NCI-H446 (cell line): ENCODE results near the gene FXYD2.
A peak's percentile ranks its signal among the peaks of the same experiment; 100 is the strongest.

Experiments used
- DNase-seq, 2 experiments: peaks; one replicate each; lab custom pipeline; 2025; lab: John Stamatoyannopoulos, UW

The FXYD2 gene

DNA sequence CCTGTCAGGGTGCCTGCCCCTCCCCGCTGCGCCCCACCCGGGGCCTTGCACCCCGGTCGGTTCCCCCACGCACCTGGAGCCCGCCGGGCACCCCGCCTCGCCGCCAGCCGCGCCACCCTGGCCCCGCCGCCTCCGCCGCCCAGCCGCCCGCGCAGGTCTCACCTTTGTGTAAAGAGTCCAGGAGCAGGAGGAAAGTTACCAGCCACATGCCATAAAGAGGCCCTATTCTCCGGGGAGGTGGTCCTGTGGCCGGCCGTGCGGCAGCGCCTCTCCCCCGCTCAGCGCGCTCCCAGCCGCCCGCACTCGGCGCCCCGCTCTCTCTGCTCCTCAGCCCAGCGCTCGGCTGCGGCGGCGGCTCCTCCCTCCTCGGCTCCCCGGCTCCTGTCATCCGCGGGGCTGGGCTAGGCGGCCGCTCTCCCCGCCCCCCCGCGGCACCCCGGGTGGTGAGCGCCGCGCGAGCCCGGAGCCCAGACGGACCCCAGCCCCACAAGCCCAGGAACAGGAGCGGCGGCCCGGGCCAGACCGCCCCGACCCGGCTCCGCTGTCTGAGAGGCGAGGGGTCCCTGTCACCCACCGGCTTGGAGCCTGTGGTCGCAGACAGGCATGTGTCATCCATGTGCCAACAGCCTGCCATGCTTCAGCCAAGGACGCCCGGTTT, 27.5 kb downstream of the FXYD2 start, which contains the start of gene DSCAML1:
TSS of gene DSCAML1 (minus strand) at position 345 of the 658 bp plus-strand sequence. CDS start at position 208, 137 bp downstream.
- no peak for DNase-seq

DNA sequence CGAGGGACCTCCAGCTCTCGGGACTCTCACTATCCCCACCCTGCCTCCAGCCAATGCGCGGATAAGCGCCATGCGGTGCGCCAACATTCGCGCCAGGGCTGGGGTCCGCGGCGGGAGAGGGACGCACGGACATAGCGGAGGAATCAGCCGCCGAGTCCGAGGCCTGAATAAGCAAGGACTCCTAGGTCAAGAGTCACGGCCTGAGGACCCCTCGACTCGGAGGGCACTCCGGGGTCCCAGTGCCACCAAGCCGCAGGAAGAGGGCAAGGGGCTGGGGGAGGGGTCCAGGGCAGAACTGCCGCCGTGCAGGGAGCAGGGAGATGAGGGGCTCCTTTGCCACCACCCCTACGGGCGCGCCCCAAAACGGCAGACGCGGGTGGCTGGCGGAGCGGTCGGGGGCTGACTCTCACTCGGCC, 28.1 kb downstream of the FXYD2 start:
- DNase-seq = no peak

DNA sequence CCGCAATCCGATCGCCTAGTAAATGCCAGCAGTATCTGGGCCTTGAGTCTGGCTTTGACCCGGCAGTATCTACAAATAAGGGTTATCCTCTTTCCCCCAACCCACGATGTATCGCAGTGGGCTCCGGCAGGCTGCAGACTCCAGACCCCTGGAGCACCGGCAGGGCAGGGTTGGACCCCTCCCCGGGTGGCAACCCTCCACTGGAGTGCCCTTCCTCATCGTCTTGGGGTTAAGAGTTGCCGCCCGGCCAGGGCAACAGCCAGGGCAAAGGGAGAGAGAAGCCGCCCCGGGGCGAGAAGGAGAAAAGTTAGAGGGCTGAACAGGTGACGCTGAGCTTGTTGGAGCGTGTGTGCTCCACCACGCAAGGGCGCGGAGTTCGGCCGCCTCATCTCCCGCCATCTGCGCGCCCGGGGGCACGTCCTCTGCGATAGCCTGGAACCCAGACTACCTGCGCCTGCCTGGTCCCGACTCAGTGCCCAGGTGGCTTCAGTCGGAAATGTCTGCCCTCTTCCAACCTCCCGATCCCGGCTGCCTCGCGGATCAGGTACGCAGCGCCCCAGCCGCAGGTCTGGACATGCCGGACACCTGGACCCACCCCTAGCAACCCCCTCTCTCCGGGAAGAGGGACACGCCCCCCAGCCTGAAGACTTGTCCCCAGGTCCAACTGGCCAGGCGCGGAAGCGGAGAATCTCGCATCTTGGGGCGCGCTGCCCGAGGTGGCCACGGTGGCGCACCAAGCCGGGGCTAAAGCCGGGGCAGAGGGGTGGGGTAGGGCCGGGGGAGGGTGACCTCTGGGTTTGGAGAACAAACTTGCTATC, 28.7 kb downstream of the FXYD2 start:
- DNase-seq = no peak

DNA sequence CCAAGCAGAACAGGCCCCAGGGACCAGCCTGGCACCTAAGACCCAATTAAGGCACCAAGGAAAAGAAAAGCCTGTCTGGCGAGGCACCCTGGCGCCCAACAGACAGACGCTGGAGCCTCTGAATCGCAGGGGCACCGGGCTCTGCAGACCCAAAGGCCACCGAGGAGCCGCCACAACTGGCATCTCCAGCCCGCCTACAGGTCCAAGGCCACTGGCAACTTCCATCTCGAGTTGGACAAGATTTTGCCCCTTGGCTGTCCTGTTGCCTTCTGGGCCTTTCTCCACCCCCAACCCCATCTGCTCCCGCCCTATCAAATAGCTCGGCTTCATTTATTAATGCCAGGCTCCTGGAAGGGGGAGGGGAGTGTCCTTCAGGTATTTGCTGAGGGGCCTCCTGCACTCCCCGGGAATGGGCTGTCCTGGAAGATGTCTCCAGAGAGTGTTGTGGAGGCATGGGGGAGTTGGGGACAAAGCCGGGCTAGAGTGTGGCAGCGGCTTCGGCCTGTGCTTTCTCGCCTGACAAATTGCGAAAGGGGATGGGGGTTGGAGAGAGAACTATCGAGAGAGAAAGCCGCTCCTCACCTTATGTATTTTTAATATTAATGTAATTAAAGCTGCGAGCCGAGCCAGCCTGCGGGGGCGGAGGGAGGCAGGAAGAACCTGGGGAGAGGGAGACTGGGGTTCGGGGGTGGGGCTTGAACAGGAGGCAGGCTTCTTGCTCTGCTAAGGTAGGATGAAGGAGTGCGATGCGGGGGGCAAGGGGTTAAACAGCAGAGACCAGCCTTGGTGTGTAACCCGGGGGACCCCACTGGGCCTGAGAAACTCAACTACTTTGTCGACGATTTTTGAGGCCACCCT, 29.5 kb downstream of the FXYD2 start:
- DNase-seq = no peak

DNA sequence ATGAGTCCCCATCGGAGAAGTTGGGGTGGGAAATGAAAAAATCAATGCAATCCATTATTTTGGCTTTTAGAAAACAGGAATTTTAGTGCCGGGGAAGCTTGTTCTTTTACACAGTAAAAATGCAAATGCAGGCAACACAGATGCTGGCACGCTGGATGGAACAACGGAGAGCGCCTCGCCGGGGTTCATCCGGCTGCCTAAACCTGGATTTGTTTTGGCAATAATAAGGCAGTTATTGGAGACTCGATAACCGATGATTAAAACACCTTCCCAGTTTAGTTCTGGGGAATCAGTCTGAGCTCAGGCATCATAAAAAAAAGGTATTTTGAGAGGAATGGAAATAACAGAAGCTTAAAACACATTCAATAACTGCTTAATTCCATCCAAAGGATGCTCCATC, 30.4 kb downstream of the FXYD2 start:
- no peak for DNase-seq

DNA sequence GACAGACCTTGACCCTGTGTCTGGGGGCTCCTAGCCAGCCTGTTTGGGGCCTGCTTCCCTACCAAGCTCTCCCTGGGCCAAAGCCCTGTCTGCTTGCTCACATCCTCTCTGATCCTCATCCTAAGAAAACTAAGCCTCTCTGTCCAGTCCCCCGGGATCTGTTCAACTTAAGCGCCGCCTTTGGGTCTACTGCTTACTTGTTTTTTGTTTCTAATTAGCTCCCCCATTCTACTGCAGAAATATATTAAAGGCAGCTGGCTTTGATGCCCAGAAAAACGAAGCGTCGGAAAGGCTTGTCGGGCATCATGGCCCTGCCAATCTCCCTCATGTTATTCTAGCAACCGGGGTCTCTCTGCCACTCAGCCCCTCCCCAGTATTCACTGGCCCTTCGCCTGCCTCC, 31.0 kb downstream of the FXYD2 start:
- no peak for DNase-seq

DNA sequence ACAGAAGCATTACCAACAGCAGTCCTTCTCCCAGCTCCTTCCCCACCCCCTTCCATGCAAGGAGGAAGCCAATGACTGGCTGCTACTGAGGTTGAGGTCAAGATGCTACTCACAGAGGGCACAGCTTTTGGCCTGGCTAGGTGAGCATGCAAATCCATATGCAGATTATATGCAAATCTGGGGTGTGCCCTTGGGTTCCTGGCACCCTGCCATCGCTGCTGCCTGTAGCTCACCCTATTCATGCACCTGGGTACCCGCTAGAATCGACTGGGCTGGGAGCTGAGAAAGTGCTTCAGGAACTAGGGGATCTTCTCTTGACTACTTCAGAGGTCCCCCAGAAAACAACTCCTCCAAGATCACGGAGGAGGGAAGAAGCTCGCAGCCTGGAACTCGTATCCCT, 31.6 kb downstream of the FXYD2 start:
- DNase-seq = no peak

DNA sequence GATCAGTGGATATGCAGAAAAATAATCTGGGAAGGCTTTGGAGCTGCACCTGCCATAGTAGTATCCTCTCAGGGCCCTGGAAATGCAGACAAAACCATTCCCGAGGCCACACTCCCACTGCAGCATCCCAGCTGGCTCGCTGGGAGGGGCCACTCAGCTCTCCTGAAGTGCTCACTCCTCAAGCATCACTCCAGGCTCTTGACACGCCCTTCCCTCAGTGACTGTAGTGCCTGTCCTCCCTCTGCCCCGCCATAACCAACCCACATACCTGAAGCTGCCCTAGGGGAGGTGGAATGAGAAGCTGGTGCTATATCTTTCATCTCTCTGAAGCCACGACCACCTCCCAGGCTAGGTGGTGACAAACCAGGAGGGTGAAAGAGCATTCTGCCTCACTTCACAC, 32.3 kb downstream of the FXYD2 start:
- DNase-seq = no peak

DNA sequence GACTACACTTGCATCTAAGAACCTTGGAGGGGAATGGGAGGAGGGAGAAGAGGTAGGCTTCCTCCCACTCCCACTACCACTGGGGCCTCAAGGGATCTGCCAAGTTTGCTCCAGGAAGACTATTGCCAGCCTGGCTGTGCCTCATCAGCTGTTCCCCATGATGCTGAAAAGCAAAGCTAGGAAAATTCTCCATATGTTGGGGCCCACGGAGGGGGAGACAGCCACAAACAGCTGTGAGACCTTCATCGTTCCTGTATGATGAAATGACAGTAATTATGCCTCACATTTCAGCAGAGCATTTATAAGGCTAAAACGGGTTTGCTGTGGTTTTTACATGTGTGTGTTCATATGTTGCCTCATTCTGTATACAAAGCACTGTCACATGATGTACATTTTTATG, 34.3 kb downstream of the FXYD2 start:
- no peak for DNase-seq

DNA sequence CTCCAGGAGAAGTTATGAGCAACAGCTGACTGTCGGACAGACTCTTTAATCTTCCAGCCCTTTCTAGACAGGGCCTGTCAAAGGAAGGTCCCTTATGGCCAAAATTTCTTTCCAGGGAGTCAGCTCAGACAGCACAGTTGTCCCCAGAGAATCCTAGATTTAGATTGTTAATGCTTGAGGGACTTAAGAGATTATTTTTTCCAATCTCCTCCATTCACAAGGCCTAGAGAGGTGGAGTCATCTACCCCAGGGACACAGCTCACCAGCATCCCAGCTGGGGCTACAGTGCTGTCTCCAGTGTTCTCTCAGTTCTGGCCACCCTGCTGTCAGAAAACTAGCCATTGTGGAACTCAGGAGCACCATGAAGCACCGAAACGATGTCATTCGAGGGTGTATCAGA, 35.3 kb downstream of the FXYD2 start:
- DNase-seq = no peak

DNA sequence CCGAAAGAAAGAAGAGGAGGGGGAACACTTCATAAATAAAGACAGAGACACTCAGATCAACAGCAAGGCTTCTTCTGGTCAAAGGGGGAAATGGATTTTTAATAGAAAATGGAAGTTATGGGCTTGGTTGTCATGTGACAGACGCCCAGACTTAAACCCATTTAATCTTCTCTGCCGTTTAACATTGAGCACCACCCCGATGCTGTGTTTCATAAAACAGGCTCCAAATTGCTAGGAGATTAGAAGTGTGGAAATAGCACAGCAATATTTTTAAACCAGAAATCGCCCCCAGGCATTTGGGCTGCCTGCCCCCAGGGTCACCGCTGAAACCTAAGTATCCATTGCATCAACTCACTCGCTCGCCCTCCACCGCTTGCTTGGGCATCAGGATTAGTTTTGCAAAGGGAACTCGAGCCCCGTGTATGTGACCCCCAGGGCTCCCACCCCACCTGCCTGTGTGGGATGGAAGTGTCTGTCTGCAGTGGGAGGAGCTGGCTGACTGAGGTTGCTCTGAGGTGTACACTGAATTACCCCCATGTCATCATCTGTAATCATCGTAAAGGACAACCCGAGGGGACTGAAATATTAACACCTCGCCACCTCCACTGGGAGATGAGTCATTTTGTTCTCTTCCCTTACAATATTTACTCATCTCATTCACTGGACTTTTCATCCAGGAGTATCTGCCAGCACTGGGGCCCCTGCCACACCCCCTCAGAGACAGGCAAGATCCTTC, 38.2 kb downstream of the FXYD2 start:
- DNase-seq = no peak

DNA sequence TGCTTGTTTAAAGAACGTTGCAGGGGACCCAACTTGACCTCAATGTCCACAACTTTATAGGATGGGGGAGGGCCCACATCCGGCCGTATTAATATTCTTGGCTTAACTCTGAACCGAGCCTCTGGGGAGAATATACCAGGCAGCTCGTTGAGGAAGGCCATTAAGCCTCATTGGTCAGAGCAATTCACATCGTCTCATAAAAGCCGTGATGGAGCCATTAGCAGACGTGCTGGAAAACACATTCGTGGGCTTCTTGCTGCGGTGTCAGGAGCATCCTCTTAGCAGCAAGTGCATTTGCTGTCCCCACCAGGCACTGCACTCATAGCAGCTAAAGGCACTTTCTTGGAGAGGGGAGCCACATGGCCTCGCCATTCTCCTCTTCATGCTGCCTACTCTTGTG, 42.4 kb downstream of the FXYD2 start:
- DNase-seq = no peak

DNA sequence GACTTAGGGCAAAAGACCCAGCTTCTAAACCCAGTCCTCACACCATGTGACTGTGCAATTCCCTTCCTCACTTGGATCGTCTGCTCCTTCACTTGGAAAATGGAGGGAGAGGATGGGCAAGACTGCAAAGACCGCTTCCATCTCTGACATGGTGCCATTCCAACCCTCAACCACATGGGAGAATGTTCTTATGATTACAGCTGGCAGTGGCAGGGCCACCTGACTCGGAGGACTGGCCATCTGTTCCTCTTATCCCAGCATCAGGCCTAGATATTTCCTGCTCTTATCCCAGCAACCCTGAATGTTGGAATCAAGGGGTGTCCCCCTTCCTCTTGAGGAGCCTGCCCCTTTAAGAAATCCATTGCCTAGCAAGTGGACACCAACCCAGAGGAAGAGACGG, 42.9 kb downstream of the FXYD2 start:
- DNase-seq = no peak

DNA sequence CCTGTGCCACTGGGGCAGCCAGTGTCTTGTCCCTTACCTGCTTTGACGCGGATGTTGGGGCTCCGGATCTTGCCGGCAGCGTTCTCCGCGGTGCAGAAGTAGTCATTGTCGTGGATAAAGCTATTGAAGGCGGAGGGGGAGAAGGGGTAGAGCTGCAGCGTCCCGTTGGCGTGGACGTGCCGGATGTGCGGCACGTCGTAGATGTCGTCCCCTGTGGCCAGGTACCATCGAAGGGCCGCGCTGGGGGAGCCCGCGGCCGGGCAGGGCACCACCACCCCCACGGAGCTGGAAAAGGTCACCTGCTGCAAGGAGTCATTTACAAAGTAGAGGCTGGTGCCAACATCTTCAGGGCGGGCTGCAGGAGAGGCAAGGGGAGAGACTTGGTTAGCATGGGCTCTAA, 44.1 kb downstream of the FXYD2 start:
- no peak for DNase-seq

DNA sequence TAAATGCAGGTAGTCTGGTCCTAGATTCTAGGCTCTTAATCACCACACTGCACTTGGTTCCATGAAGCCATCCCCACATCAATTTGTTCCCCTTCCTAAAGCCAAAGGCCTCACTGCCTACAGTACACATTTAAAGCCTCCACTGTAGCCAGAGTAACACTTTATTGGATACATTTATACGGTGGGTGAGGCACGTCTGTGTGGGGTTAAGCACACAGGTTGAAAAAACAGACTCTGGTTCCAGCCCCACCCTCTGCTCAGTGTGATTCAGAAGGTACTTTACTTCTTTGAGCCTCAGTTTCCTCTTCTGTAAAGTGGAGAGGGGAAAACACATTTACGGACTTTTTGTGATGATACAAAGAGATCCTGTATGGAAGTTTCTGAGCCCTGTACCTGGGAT, 50.0 kb downstream of the FXYD2 start:
- no peak for DNase-seq

DNA sequence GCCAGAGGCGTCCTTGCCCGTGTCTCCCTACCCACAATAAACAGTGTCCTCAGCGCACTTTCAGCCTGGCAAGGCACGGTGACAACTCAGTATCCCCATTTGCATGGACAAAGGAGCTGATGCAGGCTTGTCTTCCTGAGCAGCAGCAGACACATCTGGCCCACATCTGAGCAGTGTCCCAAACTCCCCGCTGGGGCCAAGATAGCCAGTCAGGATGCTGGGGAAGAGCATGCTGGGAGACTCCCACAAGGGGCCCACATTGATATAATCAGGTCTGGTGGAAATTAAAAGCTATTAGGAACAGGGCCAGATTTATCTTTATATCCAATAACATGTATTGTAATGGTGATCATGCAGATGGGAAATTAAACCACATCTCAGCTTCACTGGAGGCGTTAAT, 52.2 kb downstream of the FXYD2 start:
- DNase-seq = no peak

DNA sequence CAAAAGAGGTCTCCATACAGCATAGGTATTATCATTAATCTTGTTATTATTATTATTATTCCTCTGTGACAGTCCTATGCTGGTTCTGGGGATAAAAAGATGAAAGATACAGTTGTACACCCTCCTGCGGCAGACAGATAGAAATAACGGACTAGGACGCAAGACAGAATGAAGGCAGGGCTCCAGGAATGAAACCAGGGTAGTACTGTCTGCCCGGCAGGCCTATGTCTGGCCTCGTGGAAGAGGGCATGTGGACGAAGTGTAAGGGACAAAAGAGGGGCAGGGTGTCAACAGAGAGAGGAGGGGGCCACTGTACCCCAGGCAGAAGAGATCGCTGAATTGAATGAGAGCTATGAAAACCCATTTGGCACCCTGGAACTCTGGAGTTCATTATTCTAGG, 52.7 kb downstream of the FXYD2 start:
- DNase-seq = no peak

DNA sequence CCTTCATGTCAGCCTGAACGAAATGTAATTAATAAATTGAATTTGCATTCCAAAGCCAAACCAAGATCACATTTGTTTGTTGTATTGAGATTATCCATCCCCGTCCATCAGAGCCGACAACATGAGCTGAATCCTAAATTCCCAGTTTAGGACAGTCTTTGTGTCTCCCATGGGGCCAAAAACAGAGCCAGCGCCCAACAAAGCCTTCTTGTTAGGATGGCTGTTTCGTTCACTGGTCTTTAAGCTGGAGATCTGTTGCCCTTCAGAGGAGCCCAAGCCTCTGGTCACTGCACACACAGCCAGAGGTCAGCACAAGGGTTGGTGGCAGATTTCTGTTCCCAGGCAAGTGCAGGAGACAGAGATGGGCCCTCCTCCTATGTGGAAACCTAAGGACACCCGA, 53.3 kb downstream of the FXYD2 start:
- DNase-seq = no peak

DNA sequence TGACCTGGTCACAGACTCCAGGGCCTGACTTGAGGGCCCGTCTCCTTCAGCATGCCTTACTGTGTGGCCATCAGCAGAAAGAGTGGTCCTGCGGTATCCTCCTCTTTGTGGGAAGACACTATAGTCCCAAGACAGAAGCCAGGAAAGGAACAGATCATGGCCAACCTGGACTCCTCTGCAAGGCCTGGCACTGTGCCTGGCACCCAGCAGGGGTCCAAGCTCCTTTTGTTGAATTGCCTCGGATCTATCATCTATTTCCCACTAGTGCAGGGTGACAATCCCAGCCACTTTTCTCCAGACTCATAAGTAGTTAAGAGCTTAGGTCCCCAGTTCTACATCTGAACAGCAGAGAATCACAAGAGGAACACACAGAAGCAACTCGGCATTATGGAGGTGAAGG, 54.5 kb downstream of the FXYD2 start:
- DNase-seq = peak; percentile 23 to 70
